ENCODE results near the gene FCRL4. TPM values are rescaled to one million over a fixed set of nuclear protein-coding genes. Genes with fewer than 3 reads are reported as not detected.
"Not testable (repeated sequence)": the region's sequence is repeated elsewhere in the genome, so short reads cannot be mapped to it uniquely, and the experiment has no call there.

FCRL4 gene
- total and polyA plus RNA-seq, 2 donors from 2014 or later = not detected

DNA sequence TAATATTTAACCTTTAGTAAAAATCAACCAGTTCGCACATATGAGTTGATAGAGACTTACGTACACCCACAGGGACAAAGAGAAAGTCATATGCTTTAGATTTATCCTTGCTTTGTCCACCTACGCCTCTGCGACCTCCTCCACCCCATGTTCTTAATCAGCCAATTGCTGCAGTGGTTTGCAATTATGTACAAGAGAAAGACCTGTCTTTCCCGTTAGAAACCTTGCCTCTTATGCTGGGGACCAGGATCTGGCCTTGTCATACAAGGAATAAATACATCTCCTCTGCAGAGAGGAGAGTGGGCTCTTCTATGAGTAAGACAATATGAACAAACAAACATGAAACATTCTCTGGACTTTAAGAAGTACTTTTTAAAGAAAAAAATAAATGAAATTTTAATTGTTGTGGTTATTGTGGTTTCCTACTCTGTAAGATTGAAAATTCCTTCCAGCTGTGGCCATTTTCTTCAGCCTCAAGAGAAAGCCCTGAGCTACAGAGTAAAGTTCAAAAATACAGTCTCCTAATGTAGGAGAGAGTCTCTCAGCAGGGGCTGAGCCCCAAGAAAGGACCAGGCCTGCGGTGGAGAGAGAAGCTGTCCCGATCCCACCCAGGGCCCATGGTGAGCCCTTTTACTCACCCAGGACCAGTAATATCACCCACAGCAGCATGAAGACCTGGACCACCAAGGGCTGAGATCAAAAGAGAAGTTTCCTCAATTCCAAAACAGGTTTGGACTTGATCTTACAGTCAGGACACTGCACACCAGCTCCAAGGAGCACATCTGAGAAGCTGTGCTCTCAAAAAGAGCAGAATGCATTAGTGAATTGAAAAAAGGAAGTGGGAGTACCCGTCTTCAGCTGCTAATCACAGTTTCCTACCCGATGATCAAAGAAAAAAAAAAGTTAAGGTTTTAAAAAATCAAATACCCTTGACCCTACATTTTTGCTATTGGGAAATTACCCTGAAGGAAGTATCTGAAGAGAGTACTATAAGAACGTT, 45.9 kb downstream of the FCRL4 start, which contains the start of gene FCRL5:
Gene FCRL5 (minus strand): TSS at position 822 of the 1,000 bp plus-strand sequence. CDS start 153 bp downstream, at position 669.
- no peaks in the 10 kb centered on the region for H3K9me3 ChIP-seq (ENCODE audit: control insufficient read depth in 2 of 3, insufficient read depth in 1 of 3, low read length in 3 of 3)
- no peaks in the 10 kb centered on the region for H3K36me3 ChIP-seq (ENCODE audit: control insufficient read depth in 2 of 3, insufficient read depth in 3 of 3, low read length in 3 of 3)
- no peaks in the 10 kb centered on the region for H3K27me3 ChIP-seq (ENCODE audit: control insufficient read depth, insufficient read depth, low read length)
- no peak within 1 kb of the TSS for H3K9ac ChIP-seq (ENCODE audit: low read length in 3 of 3)
- TF ChIP-seq, protein P1, sequence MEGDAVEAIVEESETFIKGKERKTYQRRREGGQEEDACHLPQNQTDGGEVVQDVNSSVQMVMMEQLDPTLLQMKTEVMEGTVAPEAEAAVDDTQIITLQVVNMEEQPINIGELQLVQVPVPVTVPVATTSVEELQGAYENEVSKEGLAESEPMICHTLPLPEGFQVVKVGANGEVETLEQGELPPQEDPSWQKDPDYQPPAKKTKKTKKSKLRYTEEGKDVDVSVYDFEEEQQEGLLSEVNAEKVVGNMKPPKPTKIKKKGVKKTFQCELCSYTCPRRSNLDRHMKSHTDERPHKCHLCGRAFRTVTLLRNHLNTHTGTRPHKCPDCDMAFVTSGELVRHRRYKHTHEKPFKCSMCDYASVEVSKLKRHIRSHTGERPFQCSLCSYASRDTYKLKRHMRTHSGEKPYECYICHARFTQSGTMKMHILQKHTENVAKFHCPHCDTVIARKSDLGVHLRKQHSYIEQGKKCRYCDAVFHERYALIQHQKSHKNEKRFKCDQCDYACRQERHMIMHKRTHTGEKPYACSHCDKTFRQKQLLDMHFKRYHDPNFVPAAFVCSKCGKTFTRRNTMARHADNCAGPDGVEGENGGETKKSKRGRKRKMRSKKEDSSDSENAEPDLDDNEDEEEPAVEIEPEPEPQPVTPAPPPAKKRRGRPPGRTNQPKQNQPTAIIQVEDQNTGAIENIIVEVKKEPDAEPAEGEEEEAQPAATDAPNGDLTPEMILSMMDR (IDR thresholded peaks at IDR 0.05; ENCODE audit: borderline replicate concordance, extremely low read depth, insufficient read depth) = no peak
- DNase-seq = no peak
- intact Hi-C loops (cut with DNase I) = no loop called here
- H3K4me1 ChIP-seq (ENCODE audit: control insufficient read depth in 2 of 3, insufficient read depth in 2 of 3, low read depth in 1 of 3, low read length in 3 of 3) = no peaks in the 10 kb centered on the region
- H3K4me3 ChIP-seq (ENCODE audit: low read length in 3 of 3) = no peak within 1 kb of the TSS
- no peak within 1 kb of the TSS for H3K27ac ChIP-seq (ENCODE audit: low read depth in 2 of 2, low read length in 2 of 2)
- no peak for FAIRE-seq

DNA sequence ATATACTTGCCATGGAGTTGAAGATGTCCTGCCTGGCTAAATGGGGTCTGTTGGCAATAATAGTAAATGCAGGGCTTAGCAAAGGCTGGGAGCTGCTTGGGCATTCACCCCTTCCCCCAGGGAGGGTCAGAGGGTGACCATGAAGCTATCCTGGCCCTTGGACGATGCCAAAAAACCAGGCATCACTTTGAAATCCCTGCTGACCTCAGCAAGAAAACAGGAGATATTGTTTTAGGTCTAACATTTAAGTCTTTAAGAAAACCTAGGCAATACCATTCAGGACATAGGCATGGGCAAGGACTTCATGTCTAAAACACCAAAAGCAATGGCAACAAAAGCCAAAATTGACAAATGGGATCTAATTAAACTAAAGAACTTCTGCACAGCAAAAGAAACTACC, 49.8 kb downstream of the FCRL4 start:
- H3K27me3 ChIP-seq (ENCODE audit: control insufficient read depth, insufficient read depth, low read length); H3K9ac ChIP-seq (ENCODE audit: low read length in 3 of 3); intact Hi-C loops (cut with DNase I); H3K4me1 ChIP-seq (ENCODE audit: control insufficient read depth in 2 of 3, insufficient read depth in 2 of 3, low read depth in 1 of 3, low read length in 3 of 3); H3K36me3 ChIP-seq (ENCODE audit: control insufficient read depth in 2 of 3, insufficient read depth in 3 of 3, low read length in 3 of 3); H3K9me3 ChIP-seq (ENCODE audit: control insufficient read depth in 2 of 3, insufficient read depth in 1 of 3, low read length in 3 of 3); DNase-seq; FAIRE-seq; H3K4me3 ChIP-seq (ENCODE audit: low read length in 3 of 3); H3K27ac ChIP-seq (ENCODE audit: low read depth in 2 of 2, low read length in 2 of 2): not testable (repeated sequence)

DNA sequence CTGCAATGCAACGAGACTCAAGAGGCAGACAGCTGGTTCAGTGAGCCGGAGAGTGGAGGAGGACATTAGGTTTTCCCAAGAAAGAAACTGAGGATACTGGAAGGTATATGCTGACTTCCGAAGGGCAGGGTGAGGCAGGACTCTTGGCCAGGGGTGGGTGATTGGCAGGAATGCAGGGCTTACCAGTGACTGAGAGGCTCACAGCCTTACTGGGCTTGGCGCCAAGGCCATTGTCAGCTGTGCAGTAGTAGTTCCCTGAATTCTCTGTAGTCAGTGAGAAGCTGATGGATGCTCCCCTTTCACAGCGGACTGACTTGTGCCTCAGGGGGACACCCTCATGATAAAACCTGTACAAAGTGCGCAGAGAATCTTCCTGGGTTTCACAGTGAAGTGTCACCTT, 55.2 kb downstream of the FCRL4 start:
- intact Hi-C loops (cut with DNase I) = no loop called here
- Histone ChIP-seq H3K4me3 (ENCODE audit: low read length in 3 of 3) (no peak overlapping the region), H3K9me3 (ENCODE audit: control insufficient read depth in 2 of 3, insufficient read depth in 1 of 3, low read length in 3 of 3) (no peaks in the 10 kb centered on the region), H3K27ac (ENCODE audit: low read depth in 2 of 2, low read length in 2 of 2) (no peak overlapping the region), H3K36me3 (ENCODE audit: control insufficient read depth in 2 of 3, insufficient read depth in 3 of 3, low read length in 3 of 3) (no peaks in the 10 kb centered on the region), H3K27me3 (ENCODE audit: control insufficient read depth, insufficient read depth, low read length) (no peaks in the 10 kb centered on the region), H3K4me1 (ENCODE audit: control insufficient read depth in 2 of 3, insufficient read depth in 2 of 3, low read depth in 1 of 3, low read length in 3 of 3) (no peaks in the 10 kb centered on the region), H3K9ac (ENCODE audit: low read length in 3 of 3) (no peak overlapping the region)
- TF ChIP-seq, protein P1 (IDR thresholded peaks at IDR 0.05; ENCODE audit: borderline replicate concordance, extremely low read depth, insufficient read depth) = no peak
- DNase-seq (peak in 4 of 5 donors; percentile 23 to 89 (median 40)), FAIRE-seq (no peak)

DNA sequence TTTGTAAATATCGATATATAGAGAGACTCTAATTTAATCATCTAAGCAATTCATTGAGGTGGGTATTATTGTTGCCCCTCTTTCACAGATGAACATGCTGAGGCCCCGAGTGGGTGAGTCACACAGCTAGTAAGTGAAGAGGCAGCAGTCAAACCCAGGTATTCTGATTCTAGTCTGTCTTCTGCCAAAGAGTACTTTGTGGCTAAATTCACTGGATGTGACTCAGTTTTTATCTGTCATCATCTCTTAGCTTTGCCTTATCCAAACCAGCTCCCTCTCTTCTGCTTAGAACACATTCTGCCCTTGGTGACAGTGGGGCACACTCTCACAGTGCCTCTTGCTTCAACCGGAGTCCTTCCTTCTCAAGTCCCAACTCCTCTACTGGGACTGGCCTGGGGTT, 57.0 kb downstream of the FCRL4 start:
- Histone ChIP-seq H3K4me3 (ENCODE audit: low read length in 3 of 3) (no peak overlapping the region), H3K27ac (ENCODE audit: low read depth in 2 of 2, low read length in 2 of 2) (no peak overlapping the region), H3K27me3 (ENCODE audit: control insufficient read depth, insufficient read depth, low read length) (no peaks in the 10 kb centered on the region), H3K4me1 (ENCODE audit: control insufficient read depth in 2 of 3, insufficient read depth in 2 of 3, low read depth in 1 of 3, low read length in 3 of 3) (no peaks in the 10 kb centered on the region), H3K9me3 (ENCODE audit: control insufficient read depth in 2 of 3, insufficient read depth in 1 of 3, low read length in 3 of 3) (no peaks in the 10 kb centered on the region), H3K9ac (ENCODE audit: low read length in 3 of 3) (no peak overlapping the region), H3K36me3 (ENCODE audit: control insufficient read depth in 2 of 3, insufficient read depth in 3 of 3, low read length in 3 of 3) (no peaks in the 10 kb centered on the region)
- TF ChIP-seq, protein P1 (IDR thresholded peaks at IDR 0.05; ENCODE audit: borderline replicate concordance, extremely low read depth, insufficient read depth) = no peak
- FAIRE-seq (no peak), DNase-seq (no peak)
- intact Hi-C loops (cut with DNase I) = no loop called here

Measured in kidney (tissue), 14 donors.